ENCODE results near the gene LIX1.
"Not testable (repeated sequence)": the region's sequence is repeated elsewhere in the genome, so short reads cannot be mapped to it uniquely, and the experiment has no call there.

LIX1 gene

DNA sequence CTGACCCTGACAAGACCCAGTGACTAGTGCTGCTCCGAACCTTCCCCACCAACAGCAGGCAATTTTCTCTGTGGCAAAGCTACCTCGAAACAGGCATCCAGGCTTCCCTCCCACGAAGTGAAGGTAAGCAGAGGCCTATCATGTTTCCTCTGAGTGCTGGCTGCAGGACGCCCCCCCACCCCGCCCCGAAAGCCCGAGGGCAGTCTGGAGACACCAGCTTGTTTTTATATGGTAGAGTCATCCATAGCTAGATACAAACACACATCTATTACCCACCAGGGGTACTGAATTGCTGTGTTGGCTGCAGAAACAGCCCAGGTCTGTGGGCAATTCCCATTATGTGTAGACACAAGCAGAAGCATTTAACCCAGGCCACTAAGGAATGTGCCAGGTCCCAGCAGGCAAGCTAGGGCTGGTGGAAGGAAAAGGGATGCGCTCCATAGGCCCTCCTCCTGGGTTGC is 40.4 kb downstream of the LIX1 start:
- DNase-seq (ENCODE audit: low spot score), result no peak

DNA sequence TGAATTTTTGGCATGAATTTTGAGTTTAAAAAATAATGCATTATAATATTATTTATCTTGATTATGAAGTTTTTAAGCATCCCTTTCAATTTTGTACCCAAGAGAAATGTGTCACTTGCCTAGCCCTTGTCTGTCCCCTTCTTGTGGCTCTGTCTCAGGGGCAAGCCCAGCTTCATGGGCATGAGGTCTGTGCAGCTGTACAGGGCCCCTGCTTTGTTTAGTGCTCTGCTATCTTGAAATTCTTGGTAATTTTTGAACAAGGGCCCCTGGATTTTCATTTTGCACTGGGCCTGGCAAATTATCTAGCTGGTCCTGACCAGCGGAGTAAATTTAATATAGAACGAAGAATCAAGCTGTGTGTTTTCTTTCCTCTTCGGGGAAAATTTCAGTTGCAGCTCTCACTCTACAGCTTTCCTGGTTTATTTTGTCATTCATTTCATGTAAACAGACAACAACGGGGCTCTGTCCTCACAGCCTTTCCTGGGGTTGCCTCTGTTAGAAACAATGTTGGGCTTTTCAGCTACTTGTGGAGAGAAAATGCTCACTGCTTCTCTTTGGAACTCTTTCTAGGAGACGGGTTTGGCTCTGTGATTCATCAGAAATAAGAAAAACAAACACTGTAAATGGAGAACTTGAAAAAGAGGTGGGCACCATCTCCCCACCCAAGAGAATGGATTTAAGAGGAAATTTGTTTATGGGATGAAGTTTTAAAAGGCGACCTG is 41.1 kb downstream of the LIX1 start:
- DNase-seq (ENCODE audit: low spot score), result no peak

DNA sequence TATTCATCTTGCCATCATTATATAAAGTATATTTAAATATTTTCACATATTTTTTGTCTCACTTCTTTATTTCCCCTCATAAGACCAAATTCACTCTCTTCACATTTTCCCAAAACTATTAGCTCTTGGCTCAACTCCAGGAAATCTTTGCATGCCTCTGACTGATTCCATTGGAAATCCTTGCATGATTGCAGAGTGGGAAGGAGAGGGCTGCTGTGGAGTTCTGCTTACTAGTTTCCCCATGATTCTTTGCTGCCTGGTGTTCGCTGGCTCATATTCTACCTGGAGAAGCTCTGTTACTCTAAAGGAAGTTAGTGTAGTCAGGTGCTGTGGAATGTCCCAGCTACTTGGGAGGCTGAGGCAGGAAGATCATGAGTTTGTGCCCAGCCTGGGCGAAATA is 41.9 kb downstream of the LIX1 start:
- DNase-seq (ENCODE audit: low spot score), result no peak

DNA sequence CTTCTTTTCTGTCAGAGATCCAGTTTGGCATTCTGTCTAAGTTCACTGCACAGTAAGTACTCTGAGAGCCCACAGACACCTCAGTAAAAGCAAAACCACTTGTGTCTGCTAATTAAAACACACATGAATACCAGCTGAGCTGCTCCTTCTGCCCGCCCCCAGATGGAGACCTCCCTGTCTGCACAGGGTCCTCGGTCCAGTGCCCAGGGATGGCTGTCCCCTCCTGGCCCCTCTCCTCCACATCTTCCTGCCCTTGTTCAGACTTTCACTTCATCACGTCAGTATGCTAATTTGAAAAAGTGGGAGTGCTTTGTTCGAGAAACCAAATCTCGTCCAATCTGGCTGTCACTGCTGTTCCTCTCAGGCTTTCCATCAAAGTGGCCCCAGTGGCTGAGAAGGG is 43.5 kb downstream of the LIX1 start:
- DNase-seq (ENCODE audit: low spot score), result no peak

DNA sequence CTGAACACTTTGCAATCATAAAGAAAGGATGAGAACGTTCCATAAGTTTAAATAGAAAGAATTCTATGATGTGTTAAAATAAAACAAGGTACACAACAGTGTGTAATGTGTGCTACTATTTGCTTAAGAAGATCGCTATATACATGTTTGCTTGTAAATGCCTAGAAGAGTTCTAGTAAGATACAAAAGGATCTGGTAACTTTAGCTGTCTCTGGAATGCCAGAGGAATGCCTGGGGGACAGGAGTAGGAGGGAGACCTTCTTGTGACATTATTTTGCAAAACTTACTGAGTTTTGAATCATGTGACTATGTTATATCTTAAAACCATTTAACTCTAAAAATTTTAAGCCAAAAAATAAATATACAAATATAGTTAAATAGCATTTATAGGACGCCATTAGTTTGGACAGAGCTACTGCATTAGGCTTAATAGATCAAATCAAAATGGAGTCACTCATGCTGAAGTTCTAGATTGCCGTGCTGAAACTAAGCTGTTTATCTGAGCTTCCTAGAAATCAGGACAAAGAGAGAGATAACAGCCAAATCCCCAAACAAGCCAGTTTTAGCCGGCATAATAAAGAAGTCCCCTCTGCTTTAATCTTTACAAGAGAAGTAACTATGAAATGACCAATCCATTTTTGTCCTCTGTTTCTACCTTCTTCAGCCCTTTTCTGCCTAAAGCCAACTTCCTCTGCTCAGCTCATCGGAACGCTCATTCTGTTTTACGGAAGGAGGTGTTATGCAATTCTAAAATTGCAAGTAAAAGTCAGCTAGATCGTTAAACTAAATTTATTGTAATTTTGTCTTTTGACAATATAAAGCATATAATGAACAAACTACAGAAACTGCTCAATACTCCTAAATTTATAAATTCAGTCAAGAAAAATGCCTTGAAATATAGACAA is 44.8 kb downstream of the LIX1 start:
- no peak for DNase-seq (ENCODE audit: low spot score)

DNA sequence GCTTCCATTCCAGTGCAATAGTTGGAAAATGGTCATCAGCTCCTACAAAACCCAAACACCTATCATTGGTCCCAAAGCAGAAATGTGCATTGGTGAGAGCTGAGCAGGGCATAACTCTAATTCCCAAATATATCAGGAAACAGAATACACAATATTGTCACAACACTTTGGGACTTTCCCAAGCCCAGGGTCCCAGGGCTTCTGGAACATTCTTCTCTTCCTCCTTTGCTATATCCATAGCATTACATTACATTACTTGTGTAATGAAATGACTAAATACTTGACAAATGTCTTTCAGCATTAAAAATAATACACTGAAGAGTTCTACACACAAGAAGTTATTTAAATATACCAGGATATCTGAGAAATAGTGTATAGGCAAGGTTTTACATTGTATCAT is 45.6 kb downstream of the LIX1 start:
- no peak for DNase-seq (ENCODE audit: low spot score)

DNA sequence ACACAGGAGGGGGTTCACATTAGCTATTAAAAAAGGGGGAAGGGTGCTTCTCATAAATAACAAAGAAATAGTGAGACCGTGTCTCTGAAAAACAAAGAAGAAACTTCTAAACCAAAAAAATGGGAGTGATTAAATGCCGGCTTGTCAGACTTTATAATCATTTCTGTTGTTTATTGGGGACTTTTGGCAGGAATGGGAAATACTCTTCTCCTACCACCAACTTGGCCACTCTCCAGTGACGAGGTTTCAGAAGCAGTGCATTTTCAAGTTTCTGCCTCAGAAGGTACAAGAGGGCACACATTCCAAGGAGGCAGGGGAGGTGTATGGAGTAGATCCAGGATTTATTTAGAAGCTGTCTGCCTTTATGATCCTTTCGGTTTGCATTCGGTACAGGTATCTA is 46.2 kb downstream of the LIX1 start:
- no peak for DNase-seq (ENCODE audit: low spot score)

DNA sequence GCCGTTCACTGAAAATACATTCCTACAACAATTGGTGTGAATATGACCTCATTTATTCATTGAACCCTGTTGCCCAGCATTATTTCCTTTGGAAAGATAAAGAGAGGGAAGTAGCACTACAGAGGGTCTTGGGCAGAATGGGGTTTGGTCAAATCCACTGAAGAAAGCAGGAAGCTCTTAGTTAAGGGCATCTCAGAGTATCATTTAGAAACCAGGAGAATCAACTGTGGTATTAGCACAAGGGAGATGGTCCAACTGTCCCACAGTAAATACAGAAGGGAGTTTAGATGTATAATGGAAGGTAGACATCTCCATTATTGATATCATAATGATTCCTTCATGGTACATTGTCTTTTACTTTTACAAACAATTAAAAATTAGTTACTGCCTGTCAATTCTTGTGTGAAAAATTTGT is 47.1 kb downstream of the LIX1 start:
- no peak for DNase-seq (ENCODE audit: low spot score)

DNA sequence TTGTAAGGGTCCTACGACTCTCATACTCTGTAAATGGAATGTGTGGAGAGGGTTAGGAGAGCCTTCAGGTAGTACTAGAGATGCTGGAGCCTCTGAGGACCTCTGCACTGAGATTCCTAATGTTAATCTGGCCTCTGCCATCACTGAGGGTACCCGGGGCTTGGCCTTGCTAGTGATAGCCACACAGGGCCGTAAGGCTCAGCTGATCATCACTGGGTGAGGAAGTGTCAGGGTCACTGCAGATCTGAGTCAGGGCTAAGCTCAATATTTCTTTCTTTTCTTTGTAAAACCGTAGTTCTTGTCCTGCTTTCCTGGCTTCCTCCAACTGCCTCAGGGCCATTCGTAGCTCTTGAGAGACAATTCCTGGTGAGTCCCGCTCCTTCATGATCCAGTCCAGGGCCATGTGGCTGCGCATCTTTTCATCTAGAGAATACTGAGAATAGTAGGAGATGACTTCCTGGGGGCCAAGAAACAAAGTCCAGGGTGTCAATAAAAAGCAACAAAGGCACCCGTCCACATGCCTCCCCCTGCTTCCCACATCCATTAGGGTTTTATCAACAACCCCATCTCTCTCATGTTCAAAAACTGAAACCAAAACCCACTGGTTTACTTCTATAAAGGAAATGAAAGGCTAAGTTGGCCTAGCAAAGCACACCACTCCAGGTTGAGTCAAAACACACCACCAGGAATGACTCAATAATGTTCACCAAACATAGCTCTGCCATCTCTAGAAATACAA is 47.7 kb downstream of the LIX1 start:
- DNase-seq (ENCODE audit: low spot score), result no peak

DNA sequence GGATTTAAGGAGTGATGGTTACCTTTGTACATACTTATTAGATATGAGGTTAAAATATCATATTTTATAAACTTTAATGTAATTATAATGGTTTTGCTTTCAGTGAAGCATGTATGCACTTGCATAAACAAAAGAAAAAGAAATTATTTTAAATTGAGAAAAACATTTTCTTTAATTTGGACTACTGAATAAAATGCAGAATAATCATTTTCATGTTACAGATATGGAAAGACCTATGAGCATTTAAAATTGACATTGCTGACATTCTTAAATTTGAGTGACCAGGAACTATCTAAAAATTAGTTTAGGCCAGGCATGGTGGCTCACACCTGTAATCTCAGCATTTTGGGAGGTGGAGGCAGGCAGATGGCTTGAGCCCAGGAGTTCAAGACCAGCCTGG is 49.2 kb downstream of the LIX1 start:
- DNase-seq (ENCODE audit: low spot score), result no peak

DNA sequence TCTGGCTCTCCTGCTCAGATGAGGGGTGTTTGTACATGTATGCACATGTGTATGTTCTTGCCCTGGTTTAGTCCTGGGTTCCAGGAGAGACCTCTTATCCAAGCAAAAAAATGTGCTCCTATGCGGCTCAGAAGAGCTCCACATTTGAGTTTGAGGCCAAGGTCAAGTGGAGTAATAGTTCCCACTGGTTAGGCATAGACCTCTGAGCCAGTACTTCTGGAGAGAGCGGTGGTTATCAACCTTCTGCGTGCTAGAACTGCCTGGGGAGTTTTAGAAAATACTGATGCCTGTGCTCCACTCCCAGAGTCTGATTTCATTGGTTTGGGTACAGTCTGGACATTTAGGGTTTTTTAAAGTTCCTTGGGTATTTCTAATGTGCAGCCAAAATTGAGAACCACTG is 51.5 kb downstream of the LIX1 start:
- DNase-seq (ENCODE audit: low spot score), result no peak

DNA sequence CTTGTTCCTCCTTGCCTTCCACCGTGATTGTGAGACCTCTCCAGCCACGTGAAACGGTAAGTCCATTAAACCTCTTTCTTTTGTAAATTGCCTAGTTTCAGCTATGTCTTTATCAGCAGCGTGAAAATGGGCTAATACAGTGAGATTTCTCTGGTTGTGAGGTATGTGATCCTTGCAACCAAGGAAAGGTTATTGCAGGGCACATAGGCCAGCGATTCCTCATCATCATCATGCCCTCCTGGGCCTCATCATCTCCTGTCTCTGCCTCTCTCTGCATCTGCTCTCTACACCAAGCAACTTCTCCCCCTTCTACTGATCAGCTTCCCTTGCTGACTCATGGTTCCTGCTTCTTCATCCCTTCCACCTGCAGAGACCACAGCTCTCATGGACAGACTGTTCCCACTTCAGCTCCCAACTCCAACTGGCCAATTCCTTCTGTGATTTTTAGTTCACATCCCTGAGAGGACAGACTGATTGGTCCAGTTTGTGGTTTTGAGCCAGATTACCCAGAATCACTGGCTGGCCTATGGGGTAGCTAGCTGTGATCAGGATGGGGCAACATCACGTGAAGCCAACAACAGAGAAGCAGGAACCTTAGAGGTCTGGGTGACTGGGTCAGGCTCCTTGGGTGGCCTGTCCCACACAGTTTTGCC is 53.1 kb downstream of the LIX1 start:
- no peak for DNase-seq (ENCODE audit: low spot score)

DNA sequence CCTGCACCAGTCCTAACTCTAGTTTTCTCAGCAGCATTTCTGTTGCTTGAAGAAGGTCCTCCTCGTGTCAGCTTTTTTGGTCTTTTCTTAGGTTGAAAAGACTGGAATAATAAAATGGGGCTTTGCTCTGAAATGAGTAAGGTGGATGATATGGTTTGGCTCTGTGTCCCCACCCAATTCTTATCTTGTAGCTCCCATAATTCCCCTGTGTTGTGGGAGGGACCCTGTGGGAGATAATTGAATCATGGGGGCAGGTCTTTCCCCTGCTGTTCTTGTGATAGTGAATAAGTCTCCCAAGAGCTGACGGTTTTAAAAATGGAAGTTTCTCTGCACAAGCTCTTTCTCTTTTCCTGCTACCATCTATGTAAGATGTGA is 53.6 kb downstream of the LIX1 start:
- DNase-seq (ENCODE audit: low spot score), result no peak

DNA sequence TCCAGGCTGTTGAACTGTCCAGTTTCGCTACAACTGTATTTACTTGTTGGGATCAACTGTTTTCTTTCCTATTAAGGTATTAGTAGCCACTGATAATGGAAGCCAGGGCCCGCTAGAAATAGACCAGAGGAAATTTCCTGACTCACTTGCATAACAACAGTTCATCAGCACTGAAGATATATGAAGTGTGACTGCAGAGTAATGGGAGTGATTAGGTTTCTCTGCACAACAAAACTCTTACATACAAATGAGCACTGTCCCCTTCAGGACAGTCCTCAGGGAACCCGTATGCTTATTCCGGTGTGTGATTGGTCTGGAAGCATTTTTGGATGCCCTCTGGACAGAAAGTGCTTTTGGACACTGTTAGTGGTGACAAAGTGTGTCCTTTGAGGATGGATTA is 55.3 kb downstream of the LIX1 start:
- no peak for DNase-seq (ENCODE audit: low spot score)

DNA sequence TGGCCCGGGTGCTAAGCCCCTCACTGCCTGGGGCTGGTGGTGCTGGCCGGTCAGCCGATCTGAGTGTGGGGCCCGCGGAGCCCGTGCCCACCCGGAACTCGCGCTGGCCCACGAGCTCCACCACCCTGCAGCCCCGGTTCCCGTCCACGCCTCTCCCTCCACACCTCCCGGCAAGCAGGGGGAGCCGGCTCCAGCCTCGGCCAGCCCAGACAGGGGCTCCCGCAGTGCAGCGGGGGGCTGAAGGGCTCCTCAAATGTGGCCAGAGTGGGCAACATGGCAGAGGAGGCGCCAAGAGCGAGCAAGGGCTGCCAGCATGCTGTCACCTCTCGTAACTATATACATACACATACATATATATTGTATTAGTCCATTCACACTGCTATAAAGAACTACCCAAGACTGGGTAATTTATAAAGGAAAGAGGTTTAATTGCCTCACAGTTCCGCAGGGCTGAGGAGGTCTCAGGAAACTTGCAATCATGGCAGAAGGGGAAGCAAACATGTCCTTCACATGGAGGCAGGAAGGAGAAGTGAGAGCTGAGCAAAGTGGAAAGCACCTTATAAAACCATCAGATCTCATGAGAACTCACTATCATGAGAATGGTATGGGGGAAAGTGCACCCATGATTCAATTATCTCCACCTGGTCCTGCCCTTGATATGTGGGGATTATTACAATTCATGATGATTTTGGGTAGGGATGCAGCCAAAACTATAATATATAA is 56.8 kb downstream of the LIX1 start:
- no peak for DNase-seq (ENCODE audit: low spot score)

DNA sequence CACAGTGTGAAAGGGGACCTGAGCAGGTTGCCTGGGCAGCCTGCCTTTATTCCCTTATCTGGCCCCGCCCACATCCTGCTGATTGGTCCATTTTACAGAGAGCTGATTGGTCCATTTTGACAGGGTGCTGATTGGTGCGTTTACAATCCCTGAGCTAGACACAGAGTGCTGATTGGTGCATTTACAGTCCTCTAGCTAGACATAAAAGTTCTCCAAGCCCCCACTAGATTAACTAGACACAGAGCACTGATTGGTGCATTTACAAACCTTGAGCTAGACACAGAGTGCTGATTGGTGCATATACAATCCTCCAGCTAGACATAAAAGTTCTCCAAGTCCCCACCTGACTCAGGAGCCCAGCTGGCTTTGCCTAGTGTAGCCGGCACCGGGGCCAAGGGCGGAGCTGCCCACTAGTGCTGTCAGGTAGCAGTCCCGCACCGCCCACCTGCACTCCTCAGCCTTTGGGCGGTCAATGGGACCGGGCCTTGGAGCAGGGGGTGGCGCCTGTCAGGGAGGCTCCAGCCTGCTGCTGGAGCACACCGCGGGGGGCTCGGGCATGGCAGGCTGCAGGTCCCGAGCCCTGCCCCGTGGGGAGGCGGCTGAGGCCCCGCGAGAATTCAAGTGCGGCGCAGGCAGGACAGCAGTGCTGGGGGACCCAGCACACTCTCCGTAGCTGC is 57.5 kb downstream of the LIX1 start:
- DNase-seq (ENCODE audit: low spot score), result not testable (repeated sequence)

DNA sequence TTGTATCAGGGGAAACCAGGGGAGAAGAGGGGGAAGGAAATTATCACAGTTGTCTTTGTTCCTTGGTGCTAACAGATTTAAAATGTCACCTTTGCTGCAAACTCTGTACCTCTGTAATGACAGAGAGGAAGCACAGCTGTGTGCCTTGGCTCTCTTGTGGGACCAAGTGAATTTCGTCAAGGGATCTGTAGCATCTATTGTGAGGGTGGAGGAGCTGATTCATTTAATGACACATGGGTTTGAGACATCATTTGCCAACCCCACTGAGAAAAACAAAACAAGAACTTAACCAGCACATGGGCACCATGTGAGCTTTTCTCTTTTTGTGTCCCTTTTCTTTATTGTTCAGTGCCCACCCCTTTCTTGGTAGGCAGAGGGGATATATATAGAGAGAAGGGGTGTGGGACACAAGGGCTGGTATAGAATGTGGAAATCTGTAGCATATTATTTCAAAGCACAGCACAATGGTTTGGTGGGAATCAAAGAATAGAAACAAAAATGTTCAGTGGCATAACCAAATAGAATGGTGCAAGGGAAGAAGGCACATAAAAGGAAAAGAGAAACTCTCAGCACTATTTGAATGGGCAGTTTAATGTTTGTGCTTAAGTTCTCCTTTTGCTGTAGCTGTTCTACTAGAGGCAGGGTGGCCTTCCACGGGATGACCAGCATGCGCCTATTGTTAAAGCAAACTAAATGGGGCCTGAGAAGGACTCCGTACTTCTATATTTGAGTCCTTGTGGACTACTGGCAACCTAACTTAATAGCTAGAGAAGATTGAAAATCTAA is 63.3 kb downstream of the LIX1 start:
- no peak for DNase-seq (ENCODE audit: low spot score)

DNA sequence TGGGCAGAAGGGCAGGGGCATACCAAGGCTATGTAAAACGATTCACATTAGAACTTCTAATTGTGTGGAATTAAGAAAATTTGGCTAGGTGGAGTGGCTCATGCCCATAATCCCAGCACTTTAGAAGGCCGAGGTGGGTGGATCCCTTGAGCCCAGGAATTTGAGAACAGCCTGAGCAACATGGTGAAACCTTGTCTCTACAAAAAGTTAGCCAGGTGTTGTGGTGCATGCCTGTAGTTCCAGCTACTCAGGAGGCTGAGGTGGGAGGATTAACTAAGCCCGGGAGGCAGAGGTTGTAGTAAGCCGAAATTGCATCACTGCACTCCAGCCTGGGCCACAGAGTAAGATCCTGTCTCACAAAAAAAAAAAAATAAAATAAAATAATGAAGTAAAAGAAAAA is 65.2 kb downstream of the LIX1 start:
- no peak for DNase-seq (ENCODE audit: low spot score)

DNA sequence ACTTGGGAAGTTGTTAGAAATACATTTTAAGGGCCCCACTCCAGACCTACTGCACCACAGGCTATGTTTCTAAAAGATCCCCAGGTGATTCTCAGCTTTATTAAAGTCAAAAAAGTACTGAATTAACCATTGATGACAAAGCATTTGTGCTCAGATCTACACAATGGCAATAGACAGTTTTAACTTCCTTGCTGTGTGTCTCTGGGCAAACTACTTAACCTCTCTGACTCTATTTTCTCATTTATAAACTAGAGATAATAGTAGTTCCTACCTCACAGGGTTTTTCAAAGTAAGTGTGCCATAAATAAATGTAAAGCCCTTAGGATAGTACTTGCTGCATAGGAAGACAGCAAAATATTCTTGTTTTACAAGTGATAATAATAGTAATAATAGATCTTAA is 66.3 kb downstream of the LIX1 start:
- DNase-seq (ENCODE audit: low spot score), result no peak

DNA sequence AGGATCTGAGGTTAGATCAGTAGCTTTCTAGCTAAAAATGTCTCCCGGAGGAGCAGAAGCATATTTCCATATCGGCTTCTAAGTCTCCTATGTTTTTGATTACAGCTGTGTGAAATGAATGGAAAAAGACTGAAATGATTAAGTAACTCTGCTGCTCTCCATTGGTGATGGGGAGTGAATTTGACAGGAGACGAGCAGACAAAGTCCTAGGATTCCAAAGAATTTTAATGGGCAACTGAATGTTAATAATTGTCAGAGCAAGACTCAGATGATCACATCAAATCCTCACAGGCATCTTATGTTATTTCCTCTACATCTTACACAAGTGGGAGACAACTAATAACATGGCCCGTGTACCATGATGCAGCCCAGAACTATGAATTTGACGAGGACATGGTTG is 66.8 kb downstream of the LIX1 start:
- DNase-seq (ENCODE audit: low spot score), result no peak
